GM18867 (cell line): ENCODE results near the gene LRRC73.
"Not testable (repeated sequence)": the region's sequence is repeated elsewhere in the genome, so short reads cannot be mapped to it uniquely, and the experiment has no call there.

Source experiments
- ATAC-seq: cut with Tn5 transposase; IDR thresholded peaks from one replicate; pipeline ENCODE4 v1.9.1; 2021; ENCODE audit warnings: mild to moderate bottlenecking, moderate library complexity; ENCODE audit not compliant: unreplicated experiment

The LRRC73 gene

DNA sequence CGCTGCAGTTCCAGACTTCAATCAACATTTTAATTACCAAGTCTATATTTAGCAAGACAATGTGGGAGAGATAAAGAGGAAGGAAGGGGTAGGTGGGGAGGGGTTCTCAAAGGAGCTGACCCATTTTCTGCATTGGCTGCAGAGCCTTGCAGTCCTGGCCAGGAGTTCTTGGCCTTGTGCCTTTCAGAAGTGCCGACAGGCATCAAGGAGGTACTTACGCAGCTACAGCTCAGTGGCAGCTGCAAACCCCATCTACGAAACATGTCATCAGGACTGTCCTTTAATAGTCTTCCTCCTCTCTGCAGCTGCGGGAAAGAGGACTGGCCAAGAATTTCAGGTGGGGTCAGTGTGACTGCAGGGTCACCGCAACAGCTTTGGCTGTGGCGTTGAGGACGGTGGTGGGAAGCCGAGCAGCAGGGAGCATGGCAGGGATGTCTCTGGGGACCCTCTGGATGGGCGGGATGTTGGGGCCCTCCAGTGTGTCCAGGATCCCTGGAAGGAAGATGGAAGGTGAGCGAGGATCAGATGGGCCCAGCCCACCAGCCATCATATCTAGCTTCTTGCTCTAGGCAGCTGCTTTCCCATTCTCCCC lies 1.8 kb upstream of the LRRC73 start:
- ATAC-seq, result no peak

DNA sequence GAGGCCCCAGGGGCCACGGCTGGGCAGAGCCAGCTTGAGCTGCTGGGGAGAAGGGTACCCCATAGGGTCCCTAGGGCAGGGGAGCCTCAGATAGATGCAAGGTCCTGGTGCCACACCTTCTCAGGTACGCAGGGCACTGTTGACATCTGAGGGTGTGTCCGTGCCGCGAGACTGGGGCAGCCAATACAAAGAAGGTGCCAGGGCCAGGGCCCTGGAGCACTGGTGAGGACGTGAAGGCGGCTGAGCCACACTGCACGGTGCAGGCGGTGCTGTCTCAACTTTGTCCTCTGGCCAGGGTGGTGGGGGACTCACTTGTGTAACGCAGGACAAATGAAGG lies 649 bp upstream of the LRRC73 start:
- ATAC-seq, result no peak

DNA sequence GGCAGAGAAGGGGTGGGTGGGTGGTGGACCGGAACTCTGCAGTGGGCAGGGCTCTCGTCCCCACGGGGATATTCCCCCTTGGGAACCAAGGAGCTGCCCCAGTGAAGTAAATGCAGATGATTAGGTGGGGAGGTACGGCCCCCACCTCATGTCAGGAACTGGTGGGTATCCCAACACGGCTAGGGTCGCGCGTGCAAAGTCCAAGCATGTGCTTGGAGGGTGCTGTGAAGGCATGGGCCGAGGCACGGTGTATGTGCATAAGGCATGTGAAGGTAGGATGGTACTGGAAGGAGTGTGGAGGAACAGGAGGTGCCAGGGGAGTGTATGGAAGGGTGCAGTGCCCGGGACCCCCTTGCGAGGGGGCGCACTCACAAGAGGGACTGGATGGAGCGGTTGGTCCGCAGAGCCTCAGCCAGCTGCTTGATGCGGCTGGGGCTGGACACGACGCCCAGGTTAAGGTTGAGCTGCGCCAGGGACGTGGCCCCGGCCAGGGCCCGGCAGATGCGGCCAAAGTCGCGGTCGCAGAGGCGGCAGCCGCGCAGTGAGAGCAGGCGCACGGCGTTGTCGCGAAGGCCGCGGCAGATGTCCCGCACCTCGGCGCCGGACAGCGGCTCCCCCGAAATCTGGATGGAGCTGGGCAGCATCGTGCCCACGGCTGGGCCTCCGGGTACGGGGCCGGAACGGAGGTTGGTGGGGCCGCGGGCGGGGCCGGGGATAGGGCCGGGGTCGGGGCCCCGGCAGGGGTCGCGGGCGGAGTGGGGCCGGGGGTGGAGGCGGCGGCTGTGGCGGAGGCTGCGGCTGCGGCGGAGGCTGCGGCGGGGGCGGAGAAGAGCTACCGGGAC lies 783 bp downstream of the LRRC73 start:
- ATAC-seq, result no peak

DNA sequence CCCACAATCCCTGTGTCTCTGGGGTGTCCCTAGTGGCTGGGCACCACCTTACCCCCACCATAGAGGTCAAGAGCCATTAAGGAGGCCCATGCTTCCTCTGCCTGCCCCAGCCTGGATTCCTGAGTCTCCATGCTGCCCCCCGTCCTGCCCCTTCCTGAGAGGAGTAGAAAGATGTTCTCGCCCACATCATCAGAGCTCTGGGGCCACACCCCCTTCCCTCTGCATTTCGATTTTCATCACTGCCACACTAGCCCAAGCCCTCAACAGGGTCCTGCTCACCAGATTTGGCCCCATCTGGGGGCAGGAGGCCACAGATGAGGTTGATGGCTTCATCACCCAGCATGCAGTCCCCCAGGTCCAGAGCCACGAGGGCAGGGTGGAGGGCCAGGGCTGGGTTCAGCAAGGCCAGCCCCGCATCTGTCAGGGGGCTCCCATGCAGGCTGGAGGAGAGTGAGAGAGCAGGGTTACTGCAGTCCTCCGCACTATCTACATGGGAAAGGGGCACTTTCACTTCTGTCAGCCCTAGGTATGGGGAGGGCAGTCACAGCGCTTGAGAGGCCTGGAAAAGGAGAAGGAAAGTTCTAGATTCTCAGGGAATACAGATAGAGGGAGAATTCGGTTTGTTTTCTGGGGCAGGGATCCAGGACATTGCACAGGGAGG lies 1.5 kb downstream of the LRRC73 start:
- ATAC-seq, result no peak

DNA sequence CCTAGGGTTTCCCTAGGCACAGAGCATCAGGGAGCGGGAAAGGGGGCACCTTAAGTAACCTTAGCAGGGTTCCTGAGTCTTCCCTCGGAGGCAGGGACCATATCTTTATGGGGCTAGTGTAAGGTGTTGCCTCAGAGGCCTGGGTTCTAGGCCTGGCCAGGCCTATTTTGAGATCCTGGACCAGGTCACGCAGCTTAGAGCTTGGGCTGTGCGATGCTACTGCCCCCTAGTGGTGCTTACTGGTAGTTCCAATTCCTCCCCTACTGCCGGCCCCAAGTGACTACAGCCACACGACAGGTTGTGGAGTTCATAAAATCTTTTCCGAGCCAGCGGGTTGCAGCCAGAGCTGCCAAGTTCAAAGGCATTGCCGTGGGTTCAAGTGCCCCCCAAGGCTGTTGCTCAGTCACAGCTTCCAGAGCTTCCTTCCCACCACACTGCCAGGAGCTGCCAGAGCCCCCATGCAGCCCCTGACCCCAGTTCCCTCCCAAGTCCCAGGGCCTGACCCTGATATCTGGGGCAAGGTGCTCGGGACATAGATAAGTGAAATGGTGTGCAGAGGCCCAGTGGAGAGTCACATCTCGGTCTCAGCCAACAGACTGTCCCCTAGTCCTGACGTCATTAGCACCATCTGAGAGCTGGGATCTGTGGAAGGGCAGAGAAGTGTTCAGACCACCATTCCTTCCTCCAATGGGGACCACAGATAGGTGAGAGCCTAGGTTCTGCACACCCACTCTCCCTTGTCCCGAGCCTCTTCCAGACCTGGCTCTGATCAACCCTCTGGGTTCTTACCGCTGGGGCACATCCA lies 3.3 kb downstream of the LRRC73 start:
- ATAC-seq, result no peak

DNA sequence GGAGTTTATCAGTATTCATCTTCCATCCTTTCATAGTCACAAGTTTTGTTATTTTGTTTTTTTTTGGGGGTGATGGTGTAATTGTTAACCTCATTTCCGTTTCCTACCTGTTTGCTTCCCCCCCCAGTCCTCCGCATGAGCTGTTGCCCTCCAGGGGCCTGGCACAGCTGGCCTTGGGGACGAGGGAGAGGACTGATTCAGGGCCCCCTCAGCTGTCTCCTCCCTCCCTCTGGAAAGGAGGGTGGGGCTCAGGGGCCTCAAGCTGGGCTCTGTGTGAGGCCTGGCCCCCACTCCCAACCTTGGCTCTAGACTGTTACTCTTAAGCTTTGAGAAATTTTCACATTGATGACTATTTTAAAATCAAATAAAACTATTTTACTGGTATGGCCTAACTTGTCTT lies 4.0 kb downstream of the LRRC73 start:
- no peak for ATAC-seq

DNA sequence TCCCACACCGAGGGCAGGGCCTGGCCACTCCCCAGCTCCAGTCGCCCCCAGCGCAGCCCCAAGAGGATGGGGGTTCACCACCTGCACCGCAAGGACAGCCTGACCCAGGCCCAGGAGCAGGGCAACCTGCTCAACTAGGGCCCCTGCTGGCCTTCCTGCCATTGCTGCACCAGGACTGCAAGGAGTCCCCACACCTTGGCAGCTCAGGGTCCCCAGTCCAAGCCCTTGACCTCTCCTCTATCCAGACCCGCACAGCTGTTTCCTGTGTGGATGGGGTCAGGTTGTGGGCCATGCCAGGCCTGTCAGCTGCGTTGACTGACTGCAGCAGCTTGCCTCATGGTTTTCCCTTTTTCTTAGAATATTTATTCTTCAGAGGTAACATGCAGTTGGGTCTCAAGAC lies 4.4 kb downstream of the LRRC73 start:
- ATAC-seq, result no peak

DNA sequence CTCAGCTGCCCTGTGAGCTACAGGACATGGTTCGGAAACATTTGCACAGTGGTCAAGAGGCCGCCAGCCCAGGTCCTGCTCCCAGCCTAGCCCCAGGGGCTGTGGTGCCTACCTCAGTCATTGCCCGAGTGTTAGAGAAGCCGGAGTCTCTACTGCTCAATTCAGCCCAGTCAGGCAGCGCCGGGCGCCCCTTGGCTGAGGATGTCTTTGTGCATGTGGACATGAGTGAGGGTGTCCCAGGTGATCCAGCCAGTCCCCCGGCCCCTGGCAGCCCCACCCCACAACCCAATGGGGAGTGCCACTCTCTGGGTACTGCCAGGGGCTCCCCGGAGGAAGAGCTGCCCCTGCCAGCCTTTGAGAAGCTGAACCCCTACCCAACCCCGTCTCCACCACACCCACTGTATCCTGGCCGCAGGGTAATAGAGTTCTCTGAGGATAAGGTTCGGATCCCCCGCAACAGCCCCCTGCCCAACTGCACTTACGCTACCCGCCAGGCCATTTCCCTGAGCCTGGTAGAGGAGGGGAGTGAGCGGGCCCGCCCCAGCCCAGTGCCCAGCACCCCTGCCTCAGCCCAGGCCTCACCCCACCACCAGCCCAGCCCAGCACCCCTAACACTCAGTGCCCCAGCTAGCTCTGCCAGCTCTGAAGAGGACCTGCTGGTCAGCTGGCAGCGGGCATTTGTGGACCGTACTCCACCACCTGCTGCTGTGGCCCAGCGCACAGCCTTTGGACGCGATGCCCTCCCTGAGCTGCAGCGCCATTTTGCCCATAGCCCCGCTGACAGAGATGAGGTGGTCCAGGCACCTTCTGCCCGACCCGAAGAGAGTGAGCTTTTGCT lies 5.2 kb downstream of the LRRC73 start:
- ATAC-seq, result no peak

DNA sequence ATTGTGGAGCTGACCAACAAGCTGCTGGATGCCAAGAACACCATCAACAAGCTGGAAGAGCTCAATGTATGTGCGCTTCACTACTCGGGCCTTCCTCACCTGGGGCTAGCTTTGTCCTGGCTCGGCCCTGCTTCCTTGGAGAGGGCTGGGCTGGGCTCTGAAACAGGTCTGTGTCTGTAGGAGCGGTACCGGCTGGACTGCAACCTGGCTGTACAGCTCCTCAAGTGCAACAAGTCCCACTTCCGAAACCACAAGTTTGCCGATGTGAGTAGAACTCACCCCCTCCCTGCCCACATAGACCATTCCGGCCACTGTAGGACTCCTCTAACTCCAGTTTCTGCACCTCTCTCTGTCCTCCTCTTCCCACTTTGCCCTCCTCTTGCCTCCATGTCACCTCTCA lies 6.7 kb downstream of the LRRC73 start:
- ATAC-seq, result no peak

DNA sequence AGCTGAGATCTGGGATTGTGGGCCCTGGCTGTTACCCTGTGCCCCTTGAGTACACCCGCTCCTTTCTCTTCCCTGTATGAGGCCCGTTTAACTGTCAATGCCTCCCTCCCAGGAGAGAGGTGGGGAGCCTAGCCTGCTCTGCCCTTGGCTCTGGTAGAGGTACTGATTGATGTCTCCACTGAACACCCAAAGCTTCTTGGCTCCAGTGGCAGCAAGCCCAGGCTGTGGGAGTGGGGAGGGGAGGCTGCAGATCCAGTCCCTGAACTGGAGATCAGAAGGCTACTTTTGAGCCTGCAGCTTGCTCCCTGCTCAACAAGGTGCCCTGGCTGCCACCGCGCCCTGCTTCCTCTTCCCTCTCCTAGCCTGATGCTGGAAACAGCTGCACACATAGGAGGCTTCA lies 7.5 kb downstream of the LRRC73 start:
- ATAC-seq, result no peak

DNA sequence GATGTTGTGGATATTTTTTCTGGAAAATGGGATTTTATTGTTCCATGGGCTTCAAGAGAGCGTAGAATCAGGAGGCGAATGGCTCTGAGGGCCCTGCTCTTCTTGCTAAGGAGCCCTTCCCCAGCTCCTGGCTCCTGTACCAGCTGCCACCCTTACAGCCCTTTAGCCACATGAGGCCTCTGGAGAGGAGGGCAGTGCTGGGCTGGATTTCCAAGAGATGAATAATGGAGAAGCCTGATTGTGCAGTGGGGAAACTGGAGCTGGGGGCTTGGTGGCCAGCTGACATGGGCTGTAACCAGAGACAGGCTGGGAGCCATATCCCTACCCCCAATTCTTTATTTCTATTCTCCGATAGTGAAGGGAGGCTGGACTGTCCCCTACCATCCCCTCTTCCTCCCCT lies 9.2 kb downstream of the LRRC73 start:
- ATAC-seq, result no peak

DNA sequence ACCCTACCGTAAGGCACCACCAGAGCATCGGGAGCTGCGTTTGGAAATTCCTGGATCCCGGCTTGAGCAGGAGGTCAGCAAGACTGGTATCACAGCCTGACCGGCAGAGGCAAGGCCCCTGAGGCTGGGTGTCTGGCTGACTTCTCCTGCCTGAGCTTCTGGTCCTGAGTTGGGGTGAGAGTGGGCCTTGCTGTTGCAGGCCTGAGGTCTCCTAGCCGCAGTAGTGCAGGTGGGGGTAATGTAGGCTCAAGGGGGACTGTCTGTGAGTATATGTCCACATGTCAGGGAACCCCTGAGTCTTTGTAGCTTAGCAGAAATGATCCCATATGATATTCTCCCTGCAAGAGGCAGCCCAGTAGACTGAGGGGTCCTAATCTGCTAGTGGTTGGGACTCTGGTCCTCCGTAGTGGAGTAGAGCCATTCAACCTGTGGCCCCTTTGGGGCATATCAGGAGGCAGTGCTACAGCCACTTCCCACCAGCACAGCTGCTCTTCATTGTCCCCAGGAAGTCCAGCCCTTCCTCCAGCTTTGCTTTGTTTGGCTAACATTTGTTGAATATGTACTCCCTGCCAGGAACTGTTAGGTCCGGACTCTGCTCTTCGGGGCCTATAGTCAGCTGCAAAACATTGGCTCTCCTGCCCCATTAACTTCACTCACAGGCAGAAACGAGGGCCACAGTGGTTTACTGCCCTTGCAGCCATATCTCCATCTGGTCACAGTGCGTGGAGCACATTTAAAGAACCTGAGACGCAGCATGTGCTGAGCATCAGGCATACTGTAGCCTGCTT lies 10.9 kb downstream of the LRRC73 start:
- ATAC-seq, result no peak

DNA sequence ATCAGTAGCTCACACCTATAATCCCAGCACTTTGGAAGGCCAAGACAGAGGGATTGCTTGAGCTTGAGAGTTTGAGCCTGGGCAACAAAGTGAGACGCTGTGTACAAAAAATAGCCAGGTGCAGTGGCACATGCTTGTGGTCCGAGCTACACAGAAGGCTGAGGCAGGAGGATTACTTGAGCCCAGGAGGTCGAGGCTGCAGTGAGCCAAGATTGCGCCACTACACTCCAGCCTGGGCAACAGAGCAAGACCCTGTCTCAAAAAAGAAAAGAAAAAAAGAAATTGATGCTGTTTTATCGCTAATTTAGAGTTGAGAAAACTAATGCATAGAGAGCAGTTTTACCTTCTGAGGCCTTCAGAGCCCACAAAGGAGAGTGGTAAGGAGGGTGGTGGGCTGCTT lies 11.9 kb downstream of the LRRC73 start:
- ATAC-seq, result not testable (repeated sequence)

DNA sequence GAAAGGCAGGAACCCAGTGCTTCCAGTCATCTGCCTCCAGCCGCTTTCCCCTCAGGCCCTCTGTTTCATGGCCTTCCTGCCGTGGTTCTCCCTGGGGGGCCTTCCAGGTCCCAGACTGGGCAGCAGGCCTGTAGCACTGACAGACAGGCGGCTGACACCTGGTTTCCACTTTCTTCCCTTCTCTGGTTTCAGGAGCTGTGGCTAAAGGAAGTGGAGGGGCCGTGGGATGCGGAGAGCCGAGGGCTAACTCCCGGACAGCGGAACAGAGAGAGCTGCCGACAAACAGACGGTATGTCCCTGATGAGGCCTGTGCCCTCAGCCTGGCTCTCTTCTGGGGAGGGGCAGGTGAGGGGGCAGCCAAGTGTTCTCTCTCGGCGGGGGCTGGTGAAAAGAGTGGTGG lies 12.5 kb downstream of the LRRC73 start:
- ATAC-seq, result no peak

DNA sequence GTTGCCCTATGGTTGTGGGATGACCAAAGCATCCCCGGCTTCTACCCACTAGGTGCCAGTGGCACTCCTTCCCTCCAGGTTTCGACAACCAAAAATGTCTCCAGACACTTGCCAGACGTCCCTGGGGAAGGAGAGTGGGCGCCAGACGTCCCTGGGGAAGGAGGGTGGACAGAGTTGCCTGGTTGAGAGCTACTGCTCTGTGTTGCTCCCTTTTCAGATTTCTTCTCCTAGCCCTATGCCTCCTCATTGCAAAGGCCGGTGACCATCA lies 13.1 kb downstream of the LRRC73 start:
- no peak for ATAC-seq

DNA sequence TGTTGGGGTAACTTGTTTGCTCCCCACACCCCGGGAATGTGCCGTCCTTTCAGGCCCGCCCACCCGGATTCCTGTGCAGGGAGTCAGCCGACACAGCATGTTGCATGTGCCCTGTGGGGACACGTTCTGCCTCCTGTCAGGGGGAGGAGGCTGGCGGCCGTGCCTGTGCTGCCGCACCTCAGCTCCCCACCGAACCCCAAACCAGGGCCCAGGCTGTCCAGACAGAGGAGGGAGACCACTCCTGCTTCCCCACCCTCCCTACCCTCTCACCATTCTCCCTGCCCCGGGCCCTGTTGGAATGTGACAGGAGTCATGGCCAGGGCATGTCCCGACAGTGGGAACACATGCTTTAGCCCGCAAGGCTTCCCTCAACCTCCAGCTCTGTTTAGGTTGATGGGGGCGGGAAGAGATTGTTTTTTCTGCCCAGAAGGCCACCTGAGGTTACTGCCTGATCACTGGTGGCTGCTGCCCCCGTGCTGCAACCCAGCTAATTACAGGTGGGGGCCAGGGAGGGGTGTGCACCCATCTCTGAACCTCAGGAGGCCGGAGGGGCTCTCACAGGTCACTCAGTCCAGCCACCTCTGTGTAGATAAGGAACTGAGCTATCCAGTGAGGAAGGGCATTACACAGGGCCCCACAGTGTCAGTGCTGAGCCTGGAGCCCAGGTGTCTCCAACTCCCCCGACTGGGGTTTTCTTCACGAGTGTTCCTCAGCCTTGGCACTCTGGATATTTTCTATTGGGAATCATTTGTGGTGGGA lies 13.6 kb downstream of the LRRC73 start:
- no peak for ATAC-seq

DNA sequence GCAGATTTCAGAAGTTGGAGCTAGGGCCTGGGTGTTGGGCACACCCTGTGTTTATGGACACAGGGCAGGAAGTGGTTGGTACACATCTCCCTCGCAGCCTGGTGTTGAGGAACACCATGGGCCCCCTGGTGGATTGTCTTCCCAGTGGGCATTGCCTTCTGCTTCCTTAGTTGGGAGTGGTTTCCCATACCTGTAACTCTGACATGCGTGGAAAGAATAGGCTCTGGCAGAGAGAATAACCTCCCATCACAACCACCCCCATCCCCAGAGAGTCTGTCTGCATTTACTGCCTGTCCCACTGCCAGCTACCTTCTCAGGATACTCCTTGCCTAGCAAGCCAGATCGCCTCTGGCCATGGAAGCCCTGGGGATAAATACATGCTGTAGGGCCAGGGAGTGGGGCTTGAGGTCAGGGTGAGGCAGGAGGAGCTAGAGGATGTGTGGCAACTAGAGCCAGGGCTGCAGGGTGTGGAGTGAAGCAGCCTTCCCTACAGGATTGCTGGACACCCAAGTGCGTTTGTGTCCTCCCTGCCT lies 14.7 kb downstream of the LRRC73 start:
- no peak for ATAC-seq

DNA sequence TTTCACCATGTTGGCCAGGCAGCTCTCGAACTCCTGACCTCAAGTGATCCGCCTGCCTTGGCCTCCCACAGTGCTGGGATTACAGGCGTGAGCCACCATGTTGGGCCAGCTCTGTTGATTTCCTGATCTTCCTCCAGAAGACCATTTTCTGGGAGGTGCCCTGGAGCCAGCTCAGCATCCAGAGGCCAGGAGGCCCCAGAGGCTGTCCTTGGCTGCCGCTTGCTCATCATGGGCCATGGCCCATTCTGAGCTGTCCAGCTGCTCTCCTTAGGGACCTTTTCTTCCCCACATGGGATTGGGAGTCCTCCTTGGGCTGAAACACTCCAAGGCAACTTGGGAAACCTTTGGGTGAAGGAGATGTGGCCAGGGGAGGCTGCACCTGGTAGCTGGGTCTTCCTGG lies 15.4 kb downstream of the LRRC73 start:
- ATAC-seq, result no peak

DNA sequence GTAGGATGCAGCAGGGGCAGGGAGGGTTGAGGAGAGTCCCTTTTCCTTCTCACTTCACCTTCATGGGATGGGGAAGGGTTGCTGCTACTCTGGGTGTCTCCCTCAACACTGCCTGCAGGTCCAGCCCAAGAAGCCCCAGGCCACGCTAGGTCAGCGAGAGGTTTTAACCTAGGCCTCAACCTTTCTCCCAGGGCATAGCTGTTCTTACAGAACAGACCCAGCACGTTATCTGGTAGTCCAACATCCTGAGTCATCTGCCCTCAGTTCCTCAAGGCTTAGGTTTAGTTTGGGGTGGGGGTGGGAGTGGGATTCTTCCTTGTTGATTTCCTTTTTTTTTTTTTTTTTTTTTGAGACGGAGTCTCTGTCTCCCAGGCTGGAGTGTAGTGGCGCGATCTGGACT lies 15.8 kb downstream of the LRRC73 start:
- no peak for ATAC-seq
